HG02840 (cell line): ENCODE data around the gene KMT2C.
A peak's percentile ranks its signal among the peaks of the same experiment; 100 is the strongest.
"Not testable (repeated sequence)": the region's sequence is repeated elsewhere in the genome, so short reads cannot be mapped to it uniquely, and the experiment has no call there.

Experiments
- ATAC-seq: cut with Tn5 transposase; IDR thresholded peaks from one replicate; pipeline ENCODE4 v1.9.1; 2021; ENCODE audit warnings: mild to moderate bottlenecking, moderate library complexity, moderate number of reproducible peaks; ENCODE audit not compliant: unreplicated experiment, low FRiP score

The KMT2C gene

GRCh38 chr7:152435384-152436110 is at the start of gene KMT2C:
Gene KMT2C, minus strand, starts transcription at chr7:152436003. Its CDS starts 217 bp downstream, at chr7:152435786.
- no peak for ATAC-seq

- no peak for ATAC-seq
Observed at GRCh38 chr7:152481082-152481481, 45.3 kb upstream of the KMT2C start.

DNA sequence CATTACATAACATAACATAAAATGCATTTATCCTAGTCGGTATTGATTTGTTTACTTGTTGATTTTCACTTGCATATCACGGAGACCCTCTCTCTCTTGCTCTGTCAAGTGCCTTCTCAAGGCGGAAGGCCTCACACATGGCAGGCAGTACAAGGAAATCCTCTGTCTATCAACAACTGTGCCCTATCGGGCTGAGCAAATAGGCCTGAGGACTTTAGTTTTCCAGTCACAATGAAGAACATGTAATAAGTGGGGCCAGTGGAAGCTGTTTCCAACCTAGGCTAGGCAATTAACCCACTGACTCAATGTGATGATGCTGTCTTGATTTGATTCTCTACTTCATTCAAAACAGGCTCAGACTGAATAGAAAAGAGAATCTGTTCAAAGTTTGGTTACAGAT is 44.9 kb upstream of the KMT2C start:
- no peak for ATAC-seq

- no peak for ATAC-seq
Observed at GRCh38 chr7:152479595-152479994, 43.8 kb upstream of the KMT2C start.

GRCh38 chr7:152478140-152478539 is 42.3 kb upstream of the KMT2C start:
- ATAC-seq: no peak

DNA sequence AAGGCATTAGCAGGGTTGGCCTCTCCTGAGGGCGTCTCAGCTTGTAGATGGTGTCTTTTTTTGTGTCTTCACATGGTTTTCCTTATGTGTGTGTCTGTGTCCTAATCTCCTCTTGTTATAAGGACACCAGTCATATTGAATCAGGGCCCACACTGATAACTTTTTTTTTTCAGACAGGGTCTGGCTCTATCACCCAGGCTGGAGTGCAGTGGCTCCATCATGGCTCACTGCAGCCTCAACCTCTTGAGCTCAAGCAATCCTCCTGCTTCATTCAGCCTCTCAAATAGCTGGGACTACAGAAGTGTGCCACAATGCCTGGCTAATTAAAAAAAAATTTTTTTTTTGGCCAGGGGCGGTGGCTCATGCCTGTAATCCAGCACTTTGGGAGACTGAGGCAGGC is 41.3 kb upstream of the KMT2C start:
- ATAC-seq: no peak

GRCh38 chr7:152476551-152476950 is 40.7 kb upstream of the KMT2C start:
- ATAC-seq: no peak

GRCh38 chr7:152471023-152471620 is 35.3 kb upstream of the KMT2C start:
- not testable (repeated sequence) for ATAC-seq

DNA sequence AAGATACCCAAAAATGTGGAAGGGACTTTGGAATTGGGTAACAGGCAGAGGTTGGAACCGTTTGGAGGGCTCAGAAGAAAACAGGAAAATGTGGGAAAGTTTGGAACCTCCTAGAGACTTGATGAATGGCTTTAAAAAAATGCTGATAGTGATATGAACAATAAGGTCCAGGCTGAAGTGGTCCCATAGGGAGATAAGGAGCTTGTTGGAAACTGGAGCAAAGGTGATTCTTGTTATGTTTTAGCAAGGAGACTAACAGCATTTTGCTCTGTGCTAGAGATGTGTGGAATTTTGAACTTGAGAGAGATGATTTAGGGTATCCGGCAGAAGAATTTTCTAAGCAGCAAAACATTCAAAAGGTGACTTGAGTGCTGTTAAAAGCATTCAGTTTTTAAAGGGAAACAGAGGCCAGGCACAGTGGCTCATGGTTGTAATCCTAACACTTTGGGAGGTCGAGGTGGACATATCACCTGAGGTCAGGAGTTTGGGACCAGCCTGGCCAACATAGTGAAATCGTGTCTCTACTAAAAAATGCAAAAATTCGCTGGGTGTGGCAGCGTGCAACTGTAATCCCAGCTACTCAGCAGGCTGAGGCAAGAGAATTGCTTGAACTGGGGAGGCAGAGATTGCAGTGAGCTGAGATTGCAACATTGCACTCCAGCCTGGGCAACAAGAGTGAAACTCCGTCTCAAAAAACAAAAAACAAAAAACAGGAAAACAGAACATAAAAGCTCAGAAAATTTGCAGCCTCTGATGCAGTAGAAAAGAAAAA is 34.6 kb upstream of the KMT2C start:
- ATAC-seq: not testable (repeated sequence)

DNA sequence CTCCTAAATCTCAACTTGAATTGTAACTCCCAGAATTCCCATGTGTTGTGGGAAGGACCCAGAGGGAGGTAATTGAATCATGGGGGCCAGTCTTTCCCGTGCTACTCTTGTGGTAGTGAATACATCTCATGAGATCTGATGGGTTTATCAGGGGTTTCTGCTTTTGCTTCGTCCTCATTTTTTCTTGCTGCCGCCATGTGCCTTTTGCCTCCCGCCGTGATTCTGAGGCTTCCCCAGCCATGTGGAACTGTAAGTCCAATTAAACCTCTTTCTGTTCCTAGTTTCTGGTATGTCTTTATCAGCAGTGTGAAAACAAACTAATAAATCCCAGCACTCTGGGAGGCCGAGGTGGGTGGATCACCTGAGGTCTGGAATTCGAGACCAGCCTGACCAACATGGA is 33.8 kb upstream of the KMT2C start:
- ATAC-seq: not testable (repeated sequence)

GRCh38 chr7:152467225-152467624 is 31.4 kb upstream of the KMT2C start:
- no peak for ATAC-seq

- ATAC-seq: no peak
Observed at GRCh38 chr7:152465119-152465387, 29.2 kb upstream of the KMT2C start.

- ATAC-seq: peak; percentile 43
Observed at GRCh38 chr7:152464312-152465118, 28.7 kb upstream of the KMT2C start.

DNA sequence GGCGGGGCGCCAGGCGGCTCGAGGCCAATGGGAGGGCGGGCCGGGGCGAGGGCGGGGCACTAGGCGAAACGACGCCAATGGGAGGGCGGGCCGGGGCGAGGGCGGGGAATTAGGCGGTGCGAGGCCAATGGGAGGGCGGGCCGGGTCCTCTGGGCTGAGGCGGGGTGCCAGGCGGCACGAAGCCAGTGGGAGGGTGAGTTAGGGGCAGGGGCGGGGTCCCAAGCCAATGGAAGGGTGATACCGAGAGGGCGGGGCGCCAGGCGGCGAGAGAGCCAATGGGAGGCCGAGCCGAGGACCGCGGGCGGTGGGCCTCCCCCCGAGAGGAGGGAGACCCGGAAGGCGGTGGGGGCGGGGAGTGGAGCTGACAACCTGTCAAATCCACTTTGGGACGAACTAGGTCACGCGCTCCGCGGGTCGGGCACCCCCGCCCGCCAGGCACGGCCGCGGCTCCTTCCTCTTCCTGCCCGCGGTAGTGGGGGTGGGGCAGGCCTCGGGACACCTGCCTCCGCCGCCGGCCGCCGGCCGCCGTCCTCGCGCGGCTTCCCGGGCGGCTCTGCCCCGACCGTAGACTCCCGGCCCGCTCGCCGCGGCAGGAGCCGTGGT is 28.0 kb upstream of the KMT2C start:
- peak; percentile 91 for ATAC-seq

DNA sequence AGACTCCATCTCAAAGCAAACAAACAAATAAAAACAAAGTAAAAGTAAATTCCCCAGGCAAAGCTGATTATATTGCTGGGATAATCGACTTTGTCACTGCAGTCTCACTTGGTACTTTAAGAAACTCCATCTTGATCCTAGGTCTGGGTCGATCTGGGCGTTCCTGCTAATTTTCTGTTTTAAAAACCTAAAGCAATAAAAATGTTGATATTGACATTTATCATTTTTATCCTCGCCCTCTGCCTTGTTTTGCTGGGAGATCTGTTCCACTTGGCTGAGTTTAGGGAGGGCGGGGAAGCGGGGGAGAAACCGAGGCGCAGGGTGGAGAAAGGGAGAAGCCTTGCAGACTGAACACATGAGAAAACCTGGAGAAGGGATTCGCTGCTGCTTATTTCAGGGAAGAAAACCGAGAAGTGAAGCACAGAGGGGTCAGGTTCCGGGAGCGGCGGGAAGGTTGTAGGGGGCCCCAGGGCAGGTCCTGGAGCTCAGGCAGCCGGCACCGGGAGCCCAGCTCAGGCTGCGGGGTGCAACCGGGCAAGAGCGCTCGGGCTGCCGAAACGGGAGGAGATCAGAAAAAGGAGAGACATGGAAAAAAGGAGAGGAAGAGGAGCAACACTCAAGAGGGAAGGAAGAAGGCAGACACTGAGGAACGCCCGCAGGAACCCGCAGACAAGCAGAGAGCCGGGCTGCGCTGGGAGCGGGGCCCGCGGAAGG is 27.3 kb upstream of the KMT2C start:
- ATAC-seq: peak; percentile 10

DNA sequence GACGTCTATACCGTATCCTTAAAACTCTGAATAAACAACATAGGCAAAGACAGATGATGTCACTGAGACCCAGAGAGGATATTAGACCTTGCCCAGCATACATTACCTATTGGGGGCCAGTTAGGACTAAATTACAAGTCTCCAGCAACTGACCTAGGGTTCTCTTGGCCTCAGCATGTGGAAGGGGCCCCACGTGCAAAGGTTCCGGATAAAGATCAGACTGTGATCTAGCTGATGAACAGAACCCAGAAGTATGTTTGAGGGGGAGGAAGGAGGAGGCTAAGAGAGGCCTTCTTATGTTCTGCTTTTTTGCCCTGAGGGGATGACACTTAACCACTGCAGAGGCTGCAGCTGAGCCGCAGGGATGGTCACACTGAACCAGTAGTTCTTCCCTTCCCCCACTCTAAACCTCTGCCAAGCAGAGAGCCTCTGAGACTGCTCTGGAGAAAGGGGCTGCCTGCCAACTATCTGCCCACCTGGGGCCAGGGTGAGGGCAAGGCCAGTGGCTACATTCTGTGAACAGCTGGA is 24.0 kb upstream of the KMT2C start:
- no peak for ATAC-seq

DNA sequence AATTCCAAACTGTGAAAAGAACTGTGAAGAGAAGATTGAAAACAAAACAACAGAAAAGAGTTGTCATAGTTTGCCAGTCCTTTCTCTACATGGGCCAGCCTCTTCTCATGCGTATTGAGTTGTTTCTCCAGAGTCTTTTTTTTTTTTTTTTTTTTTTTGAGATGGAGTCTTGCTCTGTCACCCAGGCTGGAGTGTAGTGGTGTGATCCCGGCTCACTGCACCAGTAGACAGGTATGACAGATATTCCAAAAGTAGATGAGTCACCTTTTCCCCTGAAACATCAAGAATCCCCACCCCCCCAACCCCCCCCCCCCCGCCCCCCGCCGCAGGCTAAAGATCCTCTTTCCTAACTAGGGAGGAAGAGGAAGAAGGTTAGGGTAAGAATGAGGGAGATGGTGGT is 15.6 kb upstream of the KMT2C start:
- ATAC-seq: no peak

GRCh38 chr7:152445386-152446008 is 9.7 kb upstream of the KMT2C start:
- ATAC-seq: not testable (repeated sequence)

GRCh38 chr7:152443586-152443985 is 7.8 kb upstream of the KMT2C start:
- no peak for ATAC-seq
